Vagina (tissue), 2 donors: ENCODE measurements around the gene ADK.

Source experiments
- CTCF ChIP-seq, 3 experiments: fragments of 450-650 bp in 2 of 3; fragments of 200-600 bp in 1 of 3; sonication (generic) in 1 of 3; IDR thresholded peaks; one replicate each; pipeline ENCODE4 v1.5.1; 2017 to 2019; ENCODE audit warnings: antibody characterized with exemption in 3 of 3, mild to moderate bottlenecking in 2 of 3, moderate library complexity in 2 of 3
- POLR2A ChIP-seq, 2 donors: fragments of 450-650 bp; IDR thresholded peaks; one replicate each; pipeline ENCODE4 v1.6.1; 2017; ENCODE audit warnings: antibody characterized with exemption in 2 of 2, mild to moderate bottlenecking in 2 of 2, moderate library complexity in 2 of 2

- TF ChIP-seq CTCF (IDR thresholded peaks at IDR 0.05) (no peak), POLR2A (IDR thresholded peaks at IDR 0.05) (no peak)
Measured at GRCh38 chr10:74510594-74510993, 359.6 kb downstream of the ADK start.
